Fibroblast of lung (primary cell): ENCODE results near the gene DGAT2.

ENCODE experiments used
- EZH2 ChIP-seq: IDR thresholded peaks from 2 replicates; pipeline ENCODE4 v1.5.1; 2012; ENCODE audit warnings: low read length, control low read depth, mild to moderate bottlenecking; ENCODE audit errors: missing control alignments
- TF ChIP-seq, protein P1 (sequence below), 2 donors: IDR thresholded peaks in 1 of 2; conservative IDR thresholded peaks in 1 of 2; 1 replicate in 1 of 2; 2 replicates in 1 of 2; pipeline ENCODE4 v1.5.1; 2011 to 2012; ENCODE audit warnings: low read length in 2 of 2, control low read depth in 1 of 2, inconsistent platforms in 1 of 2, low read depth in 1 of 2, mild to moderate bottlenecking in 1 of 2

DNA sequence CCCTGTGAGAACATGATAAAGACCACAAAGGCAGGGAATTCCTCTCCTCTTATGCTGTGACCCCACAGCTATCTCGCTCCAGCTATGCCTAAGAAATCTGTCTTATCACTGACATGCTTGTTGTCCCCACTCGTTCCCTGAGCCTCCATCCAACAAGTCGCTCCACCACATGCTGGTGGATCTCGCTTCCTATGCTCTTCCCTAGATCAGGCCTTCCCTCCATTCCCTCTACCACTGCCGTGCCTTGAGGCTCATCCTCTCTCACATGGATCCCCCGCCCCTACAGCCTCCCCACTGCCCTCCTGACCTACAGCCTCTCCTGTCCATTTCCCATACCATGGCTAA, 1.4 kb upstream of the DGAT2 start:
- TF ChIP-seq, protein P1, sequence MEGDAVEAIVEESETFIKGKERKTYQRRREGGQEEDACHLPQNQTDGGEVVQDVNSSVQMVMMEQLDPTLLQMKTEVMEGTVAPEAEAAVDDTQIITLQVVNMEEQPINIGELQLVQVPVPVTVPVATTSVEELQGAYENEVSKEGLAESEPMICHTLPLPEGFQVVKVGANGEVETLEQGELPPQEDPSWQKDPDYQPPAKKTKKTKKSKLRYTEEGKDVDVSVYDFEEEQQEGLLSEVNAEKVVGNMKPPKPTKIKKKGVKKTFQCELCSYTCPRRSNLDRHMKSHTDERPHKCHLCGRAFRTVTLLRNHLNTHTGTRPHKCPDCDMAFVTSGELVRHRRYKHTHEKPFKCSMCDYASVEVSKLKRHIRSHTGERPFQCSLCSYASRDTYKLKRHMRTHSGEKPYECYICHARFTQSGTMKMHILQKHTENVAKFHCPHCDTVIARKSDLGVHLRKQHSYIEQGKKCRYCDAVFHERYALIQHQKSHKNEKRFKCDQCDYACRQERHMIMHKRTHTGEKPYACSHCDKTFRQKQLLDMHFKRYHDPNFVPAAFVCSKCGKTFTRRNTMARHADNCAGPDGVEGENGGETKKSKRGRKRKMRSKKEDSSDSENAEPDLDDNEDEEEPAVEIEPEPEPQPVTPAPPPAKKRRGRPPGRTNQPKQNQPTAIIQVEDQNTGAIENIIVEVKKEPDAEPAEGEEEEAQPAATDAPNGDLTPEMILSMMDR (conservative IDR thresholded peaks at IDR 0.05 in 1 of 2, IDR thresholded peaks at IDR 0.05 in 1 of 2; ENCODE audit: low read depth in 1 of 2, low read length in 2 of 2) = no peak
- no peak for TF ChIP-seq EZH2
